SHP77 treated with DMSO at 0.1 percent for 48 hours (cell line): ENCODE measurements around the gene MAP1A.

Experiments
- DNase-seq: peaks from one replicate; lab custom pipeline; 2025; lab: John Stamatoyannopoulos, UW

MAP1A gene

GRCh38 chr15:43517354-43518196, at the start of gene MAP1A:
Gene MAP1A (plus strand): TSS chr15:43517608. CDS start chr15:43521474, 3,866 bp downstream.
- DNase-seq = no peak

GRCh38 chr15:43469867-43470266, 47.5 kb upstream of the MAP1A start:
- DNase-seq = no peak

- no peak for DNase-seq
Observed at GRCh38 chr15:43471975-43472374, 45.4 kb upstream of the MAP1A start.

GRCh38 chr15:43473885-43474284, 43.5 kb upstream of the MAP1A start:
- DNase-seq = no peak

- DNase-seq = no peak
Observed at GRCh38 chr15:43483297-43484128, 33.9 kb upstream of the MAP1A start.

GRCh38 chr15:43484455-43484854, 33.0 kb upstream of the MAP1A start:
- no peak for DNase-seq

GRCh38 chr15:43487271-43487895, 30.0 kb upstream of the MAP1A start:
- DNase-seq = no peak

GRCh38 chr15:43488790-43489189, 28.6 kb upstream of the MAP1A start:
- no peak for DNase-seq

- DNase-seq = no peak
Observed at GRCh38 chr15:43489191-43489590, 28.2 kb upstream of the MAP1A start.

GRCh38 chr15:43492266-43492665, 25.1 kb upstream of the MAP1A start:
- DNase-seq = no peak

GRCh38 chr15:43492673-43493601, 24.5 kb upstream of the MAP1A start, which contains the start of gene TP53BP1:
Gene TP53BP1 (minus strand): TSS chr15:43493156. CDS start chr15:43493043, 113 bp downstream.
- peak; percentile 93 for DNase-seq

- no peak for DNase-seq
Observed at GRCh38 chr15:43493703-43494472, 23.5 kb upstream of the MAP1A start.

- no peak for DNase-seq
Observed at GRCh38 chr15:43498990-43499389, 18.4 kb upstream of the MAP1A start.

GRCh38 chr15:43499635-43500034, 17.8 kb upstream of the MAP1A start:
- no peak for DNase-seq

- no peak for DNase-seq
Observed at GRCh38 chr15:43505738-43506137, 11.7 kb upstream of the MAP1A start.

GRCh38 chr15:43508421-43508820, 9.0 kb upstream of the MAP1A start:
- no peak for DNase-seq

- DNase-seq = no peak
Observed at GRCh38 chr15:43508991-43509659, 8.3 kb upstream of the MAP1A start.

GRCh38 chr15:43509660-43510199, 7.7 kb upstream of the MAP1A start:
- no peak for DNase-seq

GRCh38 chr15:43510200-43511011, 7.0 kb upstream of the MAP1A start:
- DNase-seq = peak; percentile 98
